Caco-2 (cell line): Measurements from ENCODE around the gene PROX2. TPM values are rescaled to one million over a fixed set of nuclear protein-coding genes. Genes with fewer than 3 reads are reported as not detected.

ENCODE experiments used
- BruUV-seq: library from RNA; stranded (reverse); fragments of 400-500 nt; replicated peaks from 2 replicates; lab custom pipeline; 2021; lab: Mats Ljungman, UMichigan
- CTCF ChIA-PET: fragments of 300-600 bp; sonication (Branson Sonifier 250); formaldehyde crosslinking; loops from one replicate; lab custom pipeline; 2022; ENCODE audit warnings: antibody characterized with exemption; lab: Charles Lee
- POLR2A ChIA-PET: fragments of 300-600 bp; sonication (Branson Sonifier 250); formaldehyde crosslinking; loops from one replicate; lab custom pipeline; 2022; ENCODE audit warnings: antibody characterized with exemption; lab: Charles Lee
- DNase-seq, 2 experiments: peaks; one replicate each; pipeline versions ENCODE4 v3.0.0 to v3.0.0-alpha.2; 2020 to 2022
- H3K27me3 ChIP-seq: replicated peaks from 2 replicates; pipeline ENCODE4 v1.6.0; 2011; ENCODE audit warnings: low read length; ENCODE audit not compliant: control insufficient read depth, insufficient read depth
- H3K36me3 ChIP-seq: 2 replicates; pipeline ENCODE4 v1.5.1; 2011; ENCODE audit warnings: low read length; ENCODE audit not compliant: control insufficient read depth, insufficient read depth
- H3K4me1 ChIP-seq: fragments of 250-450 bp; sonication (Bioruptor Pico); 2 replicates; pipeline ENCODE4 v1.5.1; 2020; ENCODE audit warnings: mild to moderate bottlenecking
- H3K4me3 ChIP-seq: 2 replicates; pipeline ENCODE4 v1.5.1; 2011; ENCODE audit warnings: low read depth, mild to moderate bottlenecking, control low read depth, low read length
- H3K9me3 ChIP-seq: fragments of 250-450 bp; sonication (Bioruptor Pico); 2 replicates; pipeline ENCODE4 v1.5.1; 2020; ENCODE audit warnings: mild to moderate bottlenecking, moderate library complexity
- H3K27ac Mint-ChIP-seq: one replicate; pipeline ENCODE4 v1.8.0; 2022; ENCODE audit warnings: mixed read lengths; ENCODE audit not compliant: unreplicated experiment
- H3K27me3 Mint-ChIP-seq: one replicate; pipeline ENCODE4 v1.8.0; 2022; ENCODE audit warnings: mixed read lengths; ENCODE audit not compliant: insufficient read depth, unreplicated experiment
- H3K36me3 Mint-ChIP-seq: one replicate; pipeline ENCODE4 v1.8.0; 2022; ENCODE audit warnings: mild to moderate bottlenecking, mixed read lengths; ENCODE audit not compliant: insufficient read depth, unreplicated experiment
- H3K4me1 Mint-ChIP-seq: one replicate; pipeline ENCODE4 v1.8.0; 2022; ENCODE audit warnings: low read depth, mixed read lengths; ENCODE audit not compliant: unreplicated experiment
- H3K4me3 Mint-ChIP-seq: one replicate; pipeline ENCODE4 v1.8.0; 2022; ENCODE audit warnings: mild to moderate bottlenecking, moderate library complexity, mixed read lengths; ENCODE audit not compliant: unreplicated experiment
- H3K9me3 Mint-ChIP-seq: one replicate; pipeline ENCODE4 v1.8.0; 2022; ENCODE audit warnings: mixed read lengths; ENCODE audit not compliant: unreplicated experiment
- intact Hi-C: fragments of 100-400 bp; cut with micrococcal nuclease; formaldehyde crosslinking; loops from one replicate; pipeline ENCODE4 v1.10.0; 2022; ENCODE audit not compliant: unreplicated experiment
- total RNA-seq: library from RNA; stranded (reverse); gene quantifications from 2 replicates; pipeline ENCODE4 v1.2.3, GENCODE V29; 2022
- TF ChIP-seq, protein P1 (sequence below), 2 experiments: fragments of 200-600 bp in 1 of 2; IDR thresholded peaks; 1 replicate in 1 of 2; 2 replicates in 1 of 2; pipeline versions ENCODE4 v1.5.1 to v1.8.0; 2011 to 2022; ENCODE audit warnings: antibody characterized with exemption in 1 of 2, control low read depth in 1 of 2, inconsistent platforms in 1 of 2, low read depth in 1 of 2, low read length in 1 of 2, mild to moderate bottlenecking in 1 of 2, moderate library complexity in 1 of 2; ENCODE audit not compliant: insufficient read depth in 1 of 2, severe bottlenecking in 1 of 2, unreplicated experiment in 1 of 2

PROX2 gene
- total RNA-seq, 1 experiment from 2014 or later: not detected

DNA sequence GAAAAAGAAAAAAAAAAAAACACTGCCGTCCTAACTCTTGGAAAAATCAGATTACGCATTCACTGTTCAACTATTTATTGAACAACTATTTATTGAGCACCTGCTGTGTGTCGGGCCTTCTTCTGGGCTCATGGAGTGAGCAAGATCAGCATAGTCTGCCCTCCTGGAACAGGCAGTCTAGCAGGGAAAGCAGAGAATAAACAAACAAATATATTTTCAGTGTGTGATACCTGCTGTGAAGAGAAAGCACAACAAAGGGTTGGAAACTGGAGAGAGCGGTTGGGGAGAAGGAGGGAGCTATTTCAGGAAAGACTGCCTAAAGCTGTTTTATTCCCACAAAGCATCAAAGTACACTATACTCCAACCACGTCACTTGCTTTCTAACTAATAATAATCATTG, 10.8 kb downstream of the PROX2 start:
- ChIA-PET CTCF (interaction anchor here (2.1 kb wide), 1 partner anchor 40 kb away, joined by 6 read pairs; no protein-coding TSS in a partner anchor), POLR2A (no interaction called here)
- no peaks in the 10 kb centered on the region for H3K9me3 Mint-ChIP-seq
- Histone ChIP-seq H3K36me3 (no peaks in the 10 kb centered on the region), H3K4me3 (no peak overlapping the region), H3K9me3 (no peaks in the 10 kb centered on the region), H3K4me1 (no peaks in the 10 kb centered on the region), H3K27me3 (no peaks in the 10 kb centered on the region; the same call in 1 of the 2 replicates)
- H3K27me3 Mint-ChIP-seq: peaks cover 14% of the 10 kb centered on the region
- BruUV-seq: no TSS peak
- no peaks in the 10 kb centered on the region for H3K36me3 Mint-ChIP-seq
- intact Hi-C loops: no loop called here
- no peak for DNase-seq
- no peak overlapping the region for H3K27ac Mint-ChIP-seq
- TF ChIP-seq, protein P1, sequence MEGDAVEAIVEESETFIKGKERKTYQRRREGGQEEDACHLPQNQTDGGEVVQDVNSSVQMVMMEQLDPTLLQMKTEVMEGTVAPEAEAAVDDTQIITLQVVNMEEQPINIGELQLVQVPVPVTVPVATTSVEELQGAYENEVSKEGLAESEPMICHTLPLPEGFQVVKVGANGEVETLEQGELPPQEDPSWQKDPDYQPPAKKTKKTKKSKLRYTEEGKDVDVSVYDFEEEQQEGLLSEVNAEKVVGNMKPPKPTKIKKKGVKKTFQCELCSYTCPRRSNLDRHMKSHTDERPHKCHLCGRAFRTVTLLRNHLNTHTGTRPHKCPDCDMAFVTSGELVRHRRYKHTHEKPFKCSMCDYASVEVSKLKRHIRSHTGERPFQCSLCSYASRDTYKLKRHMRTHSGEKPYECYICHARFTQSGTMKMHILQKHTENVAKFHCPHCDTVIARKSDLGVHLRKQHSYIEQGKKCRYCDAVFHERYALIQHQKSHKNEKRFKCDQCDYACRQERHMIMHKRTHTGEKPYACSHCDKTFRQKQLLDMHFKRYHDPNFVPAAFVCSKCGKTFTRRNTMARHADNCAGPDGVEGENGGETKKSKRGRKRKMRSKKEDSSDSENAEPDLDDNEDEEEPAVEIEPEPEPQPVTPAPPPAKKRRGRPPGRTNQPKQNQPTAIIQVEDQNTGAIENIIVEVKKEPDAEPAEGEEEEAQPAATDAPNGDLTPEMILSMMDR (IDR thresholded peaks at IDR 0.05; ENCODE audit: insufficient read depth in 1 of 2, low read depth in 1 of 2, low read length in 1 of 2, severe bottlenecking in 1 of 2, unreplicated experiment in 1 of 2): no peak
- no peaks in the 10 kb centered on the region for H3K4me1 Mint-ChIP-seq
- H3K4me3 Mint-ChIP-seq: no peak overlapping the region

DNA sequence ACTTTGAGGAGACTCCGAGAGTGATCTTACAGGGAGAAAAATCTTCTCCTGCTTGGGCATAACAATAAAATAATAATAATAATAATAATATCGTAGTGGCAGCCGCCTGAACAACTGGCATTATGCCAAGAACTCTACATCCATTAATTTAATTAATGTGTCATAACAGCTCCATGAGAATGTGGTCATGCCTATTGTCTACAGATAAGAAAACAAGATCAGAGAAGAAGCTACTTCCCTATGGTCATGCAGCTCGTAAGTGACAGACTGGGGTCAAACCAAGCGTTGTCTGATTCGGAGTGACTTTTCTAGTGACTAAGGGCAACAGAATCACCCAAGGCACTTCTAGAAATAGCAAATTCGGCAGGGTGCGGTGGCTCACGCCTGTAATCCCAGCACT, 11.7 kb downstream of the PROX2 start:
- Histone ChIP-seq H3K4me1 (no peaks in the 10 kb centered on the region), H3K36me3 (no peaks in the 10 kb centered on the region), H3K4me3 (no peak overlapping the region), H3K27me3 (no peaks in the 10 kb centered on the region; the same call in 1 of the 2 replicates), H3K9me3 (no peaks in the 10 kb centered on the region)
- BruUV-seq: no TSS peak
- H3K27ac Mint-ChIP-seq: no peak overlapping the region
- CTCF ChIA-PET: interaction anchor here (2.1 kb wide), 1 partner anchor 41 kb away, joined by 6 read pairs; no protein-coding TSS in a partner anchor
- H3K4me3 Mint-ChIP-seq: no peak overlapping the region
- TF ChIP-seq, protein P1 (IDR thresholded peaks at IDR 0.05; ENCODE audit: insufficient read depth in 1 of 2, low read depth in 1 of 2, low read length in 1 of 2, severe bottlenecking in 1 of 2, unreplicated experiment in 1 of 2): no peak
- intact Hi-C loops: no loop called here
- H3K9me3 Mint-ChIP-seq: no peaks in the 10 kb centered on the region
- no peaks in the 10 kb centered on the region for H3K36me3 Mint-ChIP-seq
- no peaks in the 10 kb centered on the region for H3K4me1 Mint-ChIP-seq
- H3K27me3 Mint-ChIP-seq: peaks cover 14% of the 10 kb centered on the region
- POLR2A ChIA-PET: no interaction called here
- no peak for DNase-seq

DNA sequence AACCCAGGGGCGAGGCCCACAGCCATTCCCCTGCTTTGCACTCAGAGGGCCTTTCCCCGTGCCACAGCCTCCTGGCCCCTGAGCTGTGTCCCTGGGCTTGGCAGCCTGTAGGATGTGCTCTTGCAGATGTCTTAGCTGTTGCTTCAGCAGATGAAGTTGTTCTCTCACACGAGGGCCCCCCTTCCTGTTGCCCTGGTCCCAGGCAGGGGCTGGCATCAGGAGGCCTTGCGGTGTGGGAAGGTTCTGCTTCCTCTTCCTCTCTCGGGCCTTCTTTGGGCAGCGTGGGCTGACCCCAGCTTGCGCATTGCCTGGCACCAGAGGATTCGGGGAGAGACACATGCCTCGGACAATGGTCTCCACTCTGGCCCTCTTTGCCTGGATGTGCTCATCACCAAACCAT, 12.7 kb downstream of the PROX2 start:
- CTCF ChIA-PET: interaction anchor here (2.1 kb wide), 1 partner anchor 42 kb away, joined by 6 read pairs; no protein-coding TSS in a partner anchor
- H3K4me3 Mint-ChIP-seq: no peak overlapping the region

More for the DNA sequence above, 12.7 kb downstream of the PROX2 start:
- Histone ChIP-seq H3K36me3 (no peaks in the 10 kb centered on the region), H3K27me3 (no peaks in the 10 kb centered on the region; the same call in 1 of the 2 replicates), H3K4me3 (no peak overlapping the region), H3K9me3 (no peaks in the 10 kb centered on the region), H3K4me1 (no peaks in the 10 kb centered on the region)
- no peaks in the 10 kb centered on the region for H3K4me1 Mint-ChIP-seq
- no peaks in the 10 kb centered on the region for H3K36me3 Mint-ChIP-seq
- H3K9me3 Mint-ChIP-seq: no peaks in the 10 kb centered on the region
- H3K27ac Mint-ChIP-seq: no peak overlapping the region
- BruUV-seq: no TSS peak
- intact Hi-C loops: no loop called here
- DNase-seq: no peak
- POLR2A ChIA-PET: no interaction called here
- H3K27me3 Mint-ChIP-seq: peaks cover 14% of the 10 kb centered on the region
- TF ChIP-seq, protein P1 (IDR thresholded peaks at IDR 0.05; ENCODE audit: insufficient read depth in 1 of 2, low read depth in 1 of 2, low read length in 1 of 2, severe bottlenecking in 1 of 2, unreplicated experiment in 1 of 2): no peak
